Stimulated activated CD4-positive, alpha-beta T cell treated with anti-CD3 and anti-CD28 coated beads, Interleukin-2, amount 100 ng/mL, for 48 hours (primary cell): Measurements from ENCODE around the gene MIER3.

Source experiments
- DNase-seq, 2 donors: peaks; one replicate each; pipeline ENCODE4 v3.0.0-alpha.2; 2020

MIER3 gene

GRCh38 chr5:56896763-56897162 lies 55.2 kb downstream of the MIER3 start:
- no peak for DNase-seq

DNA sequence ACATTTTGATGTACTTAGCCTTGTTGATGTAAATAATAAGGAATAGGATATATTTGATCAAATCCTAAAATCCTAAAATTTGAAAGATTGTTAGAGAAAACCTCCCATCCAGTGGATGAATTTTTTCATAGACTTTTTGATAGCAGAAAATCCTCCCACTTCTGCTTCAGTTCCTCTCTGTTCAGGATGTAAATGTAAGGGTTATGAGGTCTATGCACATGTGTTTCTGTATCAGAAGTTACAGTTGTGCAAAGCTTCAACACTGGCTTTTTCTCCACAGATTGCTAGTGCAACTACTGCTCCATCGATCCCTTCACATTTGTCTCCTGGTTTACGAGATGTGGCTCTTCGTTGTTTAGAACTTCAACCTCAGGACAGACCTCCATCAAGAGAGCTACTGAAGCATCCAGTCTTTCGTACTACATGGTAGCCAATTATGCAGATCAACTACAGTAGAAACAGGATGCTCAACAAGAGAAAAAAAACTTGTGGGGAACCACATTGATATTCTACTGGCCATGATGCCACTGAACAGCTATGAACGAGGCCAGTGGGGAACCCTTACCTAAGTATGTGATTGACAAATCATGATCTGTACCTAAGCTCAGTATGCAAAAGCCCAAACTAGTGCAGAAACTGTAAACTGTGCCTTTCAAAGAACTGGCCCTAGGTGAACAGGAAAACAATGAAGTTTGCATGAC lies 58.5 kb downstream of the MIER3 start:
- DNase-seq, result no peak

- DNase-seq, result no peak
Observed at GRCh38 chr5:56881571-56881970, 70.4 kb downstream of the MIER3 start.

DNA sequence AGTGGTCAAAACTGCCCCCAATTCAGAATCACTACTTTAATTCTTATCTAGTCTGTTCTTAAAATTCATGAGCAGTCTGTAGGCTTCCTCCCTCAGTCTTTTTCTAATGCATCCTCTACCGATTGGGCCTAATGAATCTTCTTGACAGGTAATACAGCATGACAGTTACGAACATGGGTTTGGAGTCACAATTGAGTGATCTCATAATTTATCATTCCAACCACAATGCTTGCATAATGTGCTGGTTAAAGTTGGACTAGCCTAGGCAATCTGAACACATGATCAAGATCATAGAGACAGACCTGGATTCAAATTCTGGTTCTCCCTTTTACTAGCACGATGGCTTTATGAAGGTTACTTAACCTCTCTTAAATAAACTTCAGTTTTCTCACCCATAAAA lies 75.6 kb downstream of the MIER3 start:
- DNase-seq, result no peak

GRCh38 chr5:56873056-56873455 lies 78.9 kb downstream of the MIER3 start:
- DNase-seq, result no peak

DNA sequence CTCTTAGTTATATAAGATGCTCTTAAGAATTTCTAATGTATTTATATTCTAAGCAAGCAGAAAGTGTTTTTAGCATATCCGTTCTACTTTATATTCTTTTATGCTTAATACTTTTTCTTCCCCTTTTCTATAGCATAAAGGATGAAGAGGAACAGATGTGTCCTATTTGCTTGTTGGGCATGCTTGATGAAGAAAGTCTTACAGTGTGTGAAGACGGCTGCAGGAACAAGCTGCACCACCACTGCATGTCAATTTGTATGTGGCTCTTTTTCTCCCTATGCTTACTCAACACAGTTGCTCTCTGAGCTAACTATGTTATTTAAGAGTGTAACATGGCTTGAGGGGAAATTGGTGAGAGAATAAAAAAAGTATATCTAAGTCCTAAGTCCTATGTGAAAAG lies 80.1 kb downstream of the MIER3 start:
- DNase-seq, result no peak
